ENCODE data around the gene ARHGAP15.

Gene ARHGAP15

DNA sequence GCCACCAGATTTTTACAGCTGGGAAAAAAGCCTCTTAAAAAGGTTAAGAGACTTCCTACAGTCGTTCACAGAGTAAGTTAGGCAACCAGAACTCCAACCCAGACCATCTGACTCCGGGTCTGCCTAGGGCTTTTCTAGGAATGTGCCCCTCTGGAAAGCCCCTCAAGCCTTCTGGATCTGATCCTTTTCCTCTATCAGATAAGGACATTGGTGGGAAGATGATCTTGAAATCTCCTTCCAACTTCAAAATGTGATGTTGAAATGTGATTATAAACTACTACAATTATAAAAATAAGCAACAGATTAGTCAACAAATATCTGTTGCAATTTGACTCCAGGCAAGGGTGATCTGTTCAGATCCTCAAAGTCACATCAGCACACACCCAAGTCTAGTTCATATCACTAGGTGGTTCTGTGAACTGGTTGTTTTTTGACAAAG is 270.4 kb downstream of the ARHGAP15 start:
- DNase-seq (ENCODE audit: low spot score): no peak

DNA sequence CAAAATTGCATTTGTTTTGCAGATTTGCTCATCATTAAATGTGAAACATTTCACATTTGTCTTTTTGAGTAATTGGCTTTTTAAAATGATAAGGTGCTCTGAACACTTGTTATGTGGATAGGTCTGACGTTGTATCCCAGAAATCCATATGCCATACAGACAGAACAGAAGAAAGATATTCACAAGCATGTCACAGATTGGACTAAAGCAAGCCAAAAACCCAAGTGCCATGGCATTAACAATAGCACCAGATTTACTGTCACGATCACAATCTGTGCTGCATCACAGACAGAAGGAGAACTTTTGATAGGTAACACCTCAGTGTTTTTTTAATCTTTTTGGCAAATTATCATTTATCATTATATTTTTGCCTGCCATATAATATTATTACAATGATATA is 272.6 kb downstream of the ARHGAP15 start:
- DNase-seq (ENCODE audit: low spot score): no peak

DNA sequence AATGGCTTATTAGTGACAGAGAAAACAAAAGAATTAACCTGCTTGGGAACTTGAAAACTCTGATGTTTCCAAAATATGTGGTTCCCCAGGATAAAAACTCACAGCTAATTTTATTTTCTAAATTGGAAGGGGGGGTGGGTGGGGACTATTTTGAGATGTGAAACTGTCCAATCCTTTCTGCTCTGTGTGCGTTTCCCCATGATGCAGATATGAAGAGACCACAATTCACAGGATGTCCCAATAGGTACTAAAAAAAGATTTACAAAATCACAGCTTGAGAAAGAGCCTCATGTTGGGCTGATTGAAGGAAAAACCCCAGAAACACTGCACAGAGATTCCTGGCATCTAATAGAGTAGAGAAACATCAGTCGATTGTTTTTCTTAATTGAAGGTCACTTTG is 273.2 kb downstream of the ARHGAP15 start:
- DNase-seq (ENCODE audit: low spot score): no peak

DNA sequence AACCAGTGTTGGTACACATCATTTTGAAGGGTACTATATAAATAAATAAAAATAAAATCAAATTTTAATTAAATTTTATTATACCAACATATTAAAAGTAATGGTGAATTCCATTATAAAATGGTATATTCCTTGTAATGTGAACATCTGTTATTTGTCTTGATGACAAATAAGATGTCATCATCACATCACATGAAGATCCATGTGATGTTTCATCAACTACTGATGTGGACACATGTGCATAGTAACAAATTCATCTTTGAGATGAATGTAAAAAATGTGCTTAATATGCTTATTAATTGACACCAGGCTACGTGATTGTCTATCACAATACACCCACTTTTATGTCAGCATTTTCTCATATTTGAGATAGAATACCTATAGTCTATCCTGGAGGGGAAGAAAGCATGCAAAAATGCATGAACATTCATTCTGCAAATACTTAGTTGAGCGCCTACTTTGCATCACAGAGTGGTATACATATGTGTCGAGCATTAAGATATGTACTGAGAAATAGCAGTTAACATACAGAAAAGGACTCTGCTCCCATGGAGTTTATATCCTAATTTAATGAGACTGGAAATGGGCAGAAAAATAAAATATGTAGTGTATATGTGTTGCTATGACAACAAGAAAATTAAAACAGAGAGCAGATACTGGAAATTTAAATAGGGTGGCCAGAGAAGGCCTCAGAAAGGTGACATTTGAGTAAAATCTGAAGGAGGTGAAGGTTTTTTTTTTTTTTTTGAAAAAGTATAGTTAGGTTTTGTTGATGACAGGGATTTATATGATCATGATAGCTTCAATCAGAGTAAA is 281.1 kb downstream of the ARHGAP15 start:
- no peak for DNase-seq (ENCODE audit: low spot score)

DNA sequence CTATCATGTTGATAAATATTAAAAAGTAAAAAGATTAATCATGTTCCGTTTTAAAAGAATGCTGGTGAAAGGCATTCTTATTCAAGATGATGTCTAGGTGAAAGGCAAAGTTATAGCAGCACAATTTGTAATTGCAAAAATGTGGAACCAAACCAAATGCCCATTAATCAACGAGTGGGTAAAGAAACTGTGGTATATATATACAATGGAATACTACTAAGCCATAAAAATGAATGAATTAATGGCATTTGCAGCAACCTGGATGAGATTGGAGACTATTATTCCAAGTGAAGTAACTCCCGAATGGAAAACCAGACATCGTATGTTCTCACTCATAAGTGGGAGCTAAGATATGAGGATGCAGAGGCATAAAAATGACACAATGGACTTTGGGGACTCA is 286.4 kb downstream of the ARHGAP15 start:
- DNase-seq (ENCODE audit: low spot score): no peak

DNA sequence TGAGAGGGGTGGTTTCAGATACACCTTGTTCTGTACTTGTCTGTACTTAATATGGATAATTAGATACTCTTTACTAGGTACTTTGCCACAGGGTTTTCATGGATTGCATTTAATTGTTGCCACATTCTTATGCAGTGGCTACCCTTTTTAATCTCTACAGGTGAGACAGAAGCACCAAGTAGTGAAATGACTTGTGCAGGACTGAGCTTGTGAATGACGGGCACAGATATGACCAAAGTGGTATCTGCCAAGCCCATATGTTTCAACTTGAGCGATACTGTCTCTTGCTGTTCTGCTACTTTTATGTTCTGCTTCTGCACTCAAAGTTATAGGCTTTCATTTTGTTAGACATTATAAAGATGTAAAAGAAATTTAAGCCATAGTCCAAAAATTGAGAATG is 288.2 kb downstream of the ARHGAP15 start:
- DNase-seq (ENCODE audit: low spot score): no peak

DNA sequence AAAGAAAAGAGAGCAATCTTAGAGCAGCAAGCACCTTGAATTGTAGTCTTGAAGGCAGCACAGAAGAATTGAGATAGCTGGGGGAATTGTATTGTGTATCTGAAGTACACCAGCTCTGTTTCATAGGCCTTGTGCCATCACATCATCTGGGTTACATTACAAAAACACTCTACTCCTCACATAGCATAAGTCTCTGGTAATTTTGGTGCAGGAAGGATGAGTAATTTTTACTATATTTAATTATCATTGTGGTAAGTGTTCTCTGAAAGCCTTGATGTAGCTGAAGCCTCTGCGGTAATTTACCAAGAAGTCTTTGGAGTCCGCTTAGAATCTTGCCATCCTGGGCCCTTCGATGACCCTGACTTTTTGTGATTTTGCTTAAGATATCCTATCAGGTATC is 291.1 kb downstream of the ARHGAP15 start:
- DNase-seq (ENCODE audit: low spot score): no peak

DNA sequence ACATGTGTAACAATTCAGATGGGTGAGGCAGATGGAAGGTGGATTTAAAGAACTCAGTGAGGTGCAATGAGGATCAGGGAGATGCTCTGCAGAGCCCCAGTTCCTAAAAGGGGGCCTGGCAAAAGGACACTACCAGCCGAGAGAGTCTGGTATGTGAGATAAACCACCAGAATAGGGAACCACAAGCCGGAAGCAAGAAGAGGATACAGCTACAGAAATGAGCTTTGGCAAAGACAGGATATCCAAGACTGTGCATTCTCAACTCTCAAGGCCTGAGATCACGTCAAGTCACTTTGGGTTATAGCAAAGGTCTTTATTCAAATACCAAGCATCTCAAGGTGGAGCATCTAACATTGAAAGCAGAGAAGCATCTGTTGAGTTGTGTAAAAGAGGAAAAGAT is 293.5 kb downstream of the ARHGAP15 start:
- no peak for DNase-seq (ENCODE audit: low spot score)

DNA sequence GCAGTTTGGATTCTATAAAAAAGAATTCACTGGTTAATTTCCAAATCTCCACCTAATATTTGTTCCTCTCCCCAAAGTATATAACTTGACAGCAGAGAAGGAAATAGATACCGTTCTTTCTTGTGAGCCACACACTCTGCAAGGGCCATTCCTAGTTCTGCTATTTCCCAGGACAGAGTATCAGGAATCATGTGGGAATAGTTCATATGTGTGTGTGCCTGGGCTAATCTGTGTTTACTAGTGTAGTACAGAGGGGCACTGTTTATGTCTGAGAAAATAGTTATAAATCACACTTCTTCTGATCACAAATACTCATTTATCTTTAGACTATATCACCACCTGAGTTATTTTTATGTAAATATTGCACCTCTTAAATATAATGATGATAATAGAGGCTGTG is 296.7 kb downstream of the ARHGAP15 start:
- DNase-seq (ENCODE audit: low spot score): no peak

DNA sequence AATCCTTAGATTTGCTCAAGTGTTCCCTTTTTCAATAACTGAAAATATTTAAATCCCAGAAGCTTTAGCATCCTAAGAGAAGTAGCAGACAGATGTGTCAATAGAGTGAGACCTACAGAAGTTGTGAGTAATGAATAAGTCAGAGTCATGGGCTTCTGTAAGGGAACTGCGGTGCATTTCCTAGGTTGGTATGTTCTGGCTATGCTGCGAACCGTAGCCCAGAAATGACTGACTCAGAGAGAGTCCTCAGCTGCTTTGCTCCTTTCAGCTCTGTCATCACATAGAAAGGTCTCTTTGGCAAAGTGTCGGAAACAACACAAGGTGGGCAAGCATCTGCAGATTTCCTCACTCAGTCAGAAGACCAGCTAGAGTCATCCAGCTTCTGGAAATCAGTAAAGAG is 297.1 kb downstream of the ARHGAP15 start:
- DNase-seq (ENCODE audit: low spot score): no peak

DNA sequence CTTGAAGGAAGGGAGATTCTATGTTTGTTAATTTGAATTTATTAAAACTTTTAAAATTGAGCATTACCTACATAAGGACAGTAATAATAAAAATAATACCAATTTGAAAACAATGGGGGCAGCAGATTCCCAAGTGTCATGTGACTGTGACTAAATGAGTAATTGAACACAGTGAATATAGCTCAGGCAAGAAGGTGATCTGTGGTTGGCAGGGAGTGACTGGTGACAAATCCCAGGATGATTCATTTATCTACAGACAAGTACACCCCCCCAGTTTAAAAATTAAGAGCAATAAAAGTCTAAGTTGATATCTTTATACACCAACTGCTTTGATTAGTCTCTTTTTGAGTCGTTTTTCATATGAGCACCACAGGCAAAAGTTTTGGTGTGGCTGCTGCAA is 299.5 kb downstream of the ARHGAP15 start:
- DNase-seq (ENCODE audit: low spot score): no peak

DNA sequence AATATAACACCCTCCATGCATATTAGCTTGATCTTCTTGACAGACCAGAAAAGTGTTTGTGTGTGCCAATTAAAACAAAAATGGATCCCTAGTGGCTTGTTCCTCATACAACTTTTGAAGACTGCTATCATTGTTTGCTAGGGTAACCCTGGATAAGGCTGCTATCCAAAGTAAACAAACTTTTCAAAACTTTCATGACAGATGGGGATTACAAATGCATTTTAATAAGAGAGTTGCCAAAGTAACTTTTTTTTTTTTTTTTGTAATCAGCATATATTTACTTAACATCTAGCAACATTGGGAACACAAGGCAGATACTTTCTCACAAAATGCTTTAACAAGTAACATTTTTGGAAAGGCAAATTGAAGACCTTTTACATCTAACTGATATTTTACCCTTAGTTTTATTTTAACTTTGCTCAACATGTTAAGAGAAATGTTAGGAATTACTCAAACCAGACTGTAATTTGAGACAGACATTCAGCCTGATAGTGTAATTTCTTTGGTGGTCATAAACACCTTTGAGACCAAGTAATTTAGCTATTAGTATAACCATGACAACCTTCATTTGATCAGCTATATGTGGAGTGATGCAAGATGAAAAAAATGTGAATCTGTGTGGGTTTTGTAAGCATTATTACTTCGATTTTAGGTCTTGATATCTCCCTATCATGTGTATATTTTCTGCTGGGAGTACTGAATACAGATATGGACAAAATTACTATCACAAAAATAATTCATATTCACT is 300.9 kb downstream of the ARHGAP15 start:
- no peak for DNase-seq (ENCODE audit: low spot score)

DNA sequence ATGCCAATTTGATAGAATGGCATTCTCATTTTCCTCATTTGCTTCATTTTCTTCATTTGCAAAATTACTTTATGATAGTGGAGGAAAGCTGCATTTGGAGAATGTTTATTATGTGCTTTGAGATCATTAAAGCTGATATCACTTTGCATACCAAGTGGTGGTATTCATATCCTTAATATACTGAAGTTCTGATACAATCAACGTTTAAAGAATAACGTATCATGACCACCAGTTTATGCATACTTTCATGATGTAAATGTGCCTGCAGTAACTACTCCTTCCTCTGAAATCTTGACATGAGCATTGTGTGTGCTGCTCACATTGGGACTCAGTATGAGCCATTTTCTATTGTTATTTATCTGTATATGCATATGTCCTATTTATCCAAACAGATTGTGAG is 302.1 kb downstream of the ARHGAP15 start:
- DNase-seq (ENCODE audit: low spot score): no peak

DNA sequence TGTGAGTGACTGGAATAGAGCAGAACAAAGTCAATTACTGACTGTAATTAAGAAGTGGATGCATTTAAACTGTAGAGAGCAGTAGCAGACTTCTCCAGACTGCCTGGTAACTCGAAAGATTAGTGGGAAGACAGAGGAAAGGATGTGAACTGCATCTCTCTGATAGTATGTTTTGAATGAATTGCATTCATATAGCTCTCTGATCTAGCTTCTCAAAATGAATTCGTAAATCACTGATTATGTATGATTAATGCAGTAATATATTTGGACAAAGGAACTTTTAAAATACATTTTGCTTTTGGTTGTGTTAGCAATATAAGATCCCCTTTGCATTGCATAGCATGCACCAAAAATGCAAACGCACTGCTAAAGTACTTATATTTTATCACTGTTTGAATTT is 304.0 kb downstream of the ARHGAP15 start:
- no peak for DNase-seq (ENCODE audit: low spot score)

DNA sequence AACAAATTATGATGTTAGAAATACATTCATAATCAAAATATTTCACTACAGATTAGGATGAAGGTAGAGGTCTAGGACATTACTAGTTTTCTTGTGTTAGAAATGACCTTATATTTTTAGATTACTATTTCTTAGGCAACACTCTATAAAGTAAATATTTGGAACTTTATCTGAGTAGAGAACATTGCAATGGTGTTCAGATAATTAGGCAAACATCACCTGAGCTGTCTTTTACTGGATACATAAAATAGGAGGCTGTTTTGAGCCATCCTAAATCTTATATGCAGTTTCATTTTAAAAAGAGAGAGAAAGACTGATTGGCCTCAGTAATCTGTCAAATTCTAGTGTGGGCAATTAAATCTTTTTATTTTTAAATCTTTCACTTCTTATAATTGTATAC is 304.6 kb downstream of the ARHGAP15 start:
- no peak for DNase-seq (ENCODE audit: low spot score)

DNA sequence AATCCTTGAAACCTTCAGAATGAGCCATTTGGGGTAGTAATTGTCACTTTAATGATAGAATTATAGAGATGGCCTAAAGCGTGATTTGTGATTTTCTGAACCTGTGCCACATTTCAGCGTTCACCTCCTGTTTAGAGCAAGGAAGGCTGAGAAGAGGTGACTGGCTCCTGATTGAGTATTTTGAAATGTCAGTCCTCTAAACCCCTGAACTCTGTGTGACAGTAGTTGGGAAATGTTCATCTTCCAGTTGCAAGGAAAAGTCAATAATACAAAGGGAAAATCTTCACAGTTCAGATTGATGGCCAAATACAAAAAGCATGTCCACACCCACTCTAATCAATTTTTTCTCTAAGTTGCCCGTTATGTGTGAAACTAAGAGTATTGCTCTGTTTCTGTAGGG is 305.2 kb downstream of the ARHGAP15 start:
- DNase-seq (ENCODE audit: low spot score): no peak

DNA sequence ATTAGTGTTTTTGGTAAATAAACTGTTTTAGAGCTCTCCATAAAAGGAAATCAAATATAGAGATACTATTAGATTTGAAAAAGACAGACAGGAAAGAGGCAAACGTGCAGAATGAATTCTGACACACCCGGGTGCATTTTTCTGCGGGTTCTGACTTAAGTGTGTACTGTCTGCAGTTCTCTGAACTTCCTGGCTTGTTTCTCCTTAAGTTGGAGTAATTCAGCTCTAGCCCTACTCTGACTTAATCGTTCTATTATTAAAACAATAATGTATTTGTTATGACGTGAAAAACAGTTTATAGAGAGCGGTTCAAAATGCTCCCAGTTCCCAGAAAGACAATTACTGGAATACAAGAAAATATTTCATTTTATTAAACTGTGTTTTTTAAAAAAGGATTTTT is 305.9 kb downstream of the ARHGAP15 start:
- DNase-seq (ENCODE audit: low spot score): no peak

DNA sequence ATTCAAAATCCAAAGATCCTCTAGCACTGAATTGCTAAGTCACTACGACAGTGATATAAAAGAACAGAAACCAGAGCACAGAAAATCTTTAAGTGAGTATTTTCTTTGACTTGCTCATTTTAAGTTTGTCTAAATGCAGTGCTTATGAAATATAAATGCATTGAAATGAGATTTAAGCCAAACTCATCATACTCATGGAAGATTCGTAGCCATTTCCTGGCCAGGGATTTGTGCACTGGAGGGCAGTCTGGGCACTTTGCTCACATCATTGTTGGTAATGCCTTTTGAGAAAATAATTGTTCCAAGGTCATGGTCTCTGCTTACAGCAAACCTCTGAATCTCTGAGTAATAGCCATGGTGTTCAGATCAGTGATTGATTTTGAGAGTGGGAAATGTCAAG is 307.7 kb downstream of the ARHGAP15 start:
- DNase-seq (ENCODE audit: low spot score): no peak

DNA sequence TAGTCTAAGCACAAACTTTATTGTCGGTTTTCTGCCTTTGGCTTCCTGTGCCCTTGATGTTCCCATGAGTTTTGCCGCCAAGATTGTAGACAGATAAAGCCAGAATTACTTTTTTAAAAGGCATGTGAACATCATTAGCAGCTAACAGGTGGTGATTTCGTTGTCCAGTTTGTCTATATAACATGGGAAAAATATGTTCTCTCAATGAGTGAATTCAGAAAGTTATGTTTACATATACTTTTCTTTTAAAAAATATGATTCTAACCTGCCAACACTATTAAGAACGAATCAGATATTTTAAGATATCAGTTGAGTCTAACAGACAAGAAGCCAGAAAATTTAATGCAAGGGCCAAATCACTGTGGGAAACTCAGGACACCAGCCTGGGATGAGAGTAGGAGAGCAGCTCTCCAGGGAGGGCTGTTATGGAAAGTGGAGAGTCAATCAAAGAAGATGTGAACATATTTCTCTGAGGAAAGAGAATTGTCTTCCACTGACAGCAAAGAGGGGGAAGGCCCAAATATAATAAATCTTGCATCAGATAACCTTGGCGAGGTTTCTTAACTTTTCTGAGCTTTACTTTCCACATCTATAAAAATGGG is 311.3 kb downstream of the ARHGAP15 start:
- no peak for DNase-seq (ENCODE audit: low spot score)

DNA sequence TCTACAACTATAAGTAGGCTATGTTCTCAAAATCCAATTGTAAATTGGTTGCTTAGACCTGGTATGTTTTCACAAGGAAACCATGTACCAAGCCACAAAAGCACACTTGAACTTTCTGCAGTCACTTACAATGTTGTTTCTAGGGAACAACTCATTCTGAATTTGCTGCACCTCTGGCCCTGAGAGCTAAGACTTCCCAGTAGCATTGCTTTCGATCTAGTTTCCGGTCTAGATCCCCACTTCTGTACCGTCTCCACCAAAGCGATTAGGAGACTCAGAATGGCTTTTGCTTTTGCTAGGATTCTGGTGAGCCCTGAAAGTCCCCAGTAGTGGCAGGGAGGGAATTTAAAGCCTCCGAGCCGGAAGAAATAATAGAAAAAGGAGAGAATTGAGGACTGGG is 313.0 kb downstream of the ARHGAP15 start:
- DNase-seq (ENCODE audit: low spot score): no peak

DNA sequence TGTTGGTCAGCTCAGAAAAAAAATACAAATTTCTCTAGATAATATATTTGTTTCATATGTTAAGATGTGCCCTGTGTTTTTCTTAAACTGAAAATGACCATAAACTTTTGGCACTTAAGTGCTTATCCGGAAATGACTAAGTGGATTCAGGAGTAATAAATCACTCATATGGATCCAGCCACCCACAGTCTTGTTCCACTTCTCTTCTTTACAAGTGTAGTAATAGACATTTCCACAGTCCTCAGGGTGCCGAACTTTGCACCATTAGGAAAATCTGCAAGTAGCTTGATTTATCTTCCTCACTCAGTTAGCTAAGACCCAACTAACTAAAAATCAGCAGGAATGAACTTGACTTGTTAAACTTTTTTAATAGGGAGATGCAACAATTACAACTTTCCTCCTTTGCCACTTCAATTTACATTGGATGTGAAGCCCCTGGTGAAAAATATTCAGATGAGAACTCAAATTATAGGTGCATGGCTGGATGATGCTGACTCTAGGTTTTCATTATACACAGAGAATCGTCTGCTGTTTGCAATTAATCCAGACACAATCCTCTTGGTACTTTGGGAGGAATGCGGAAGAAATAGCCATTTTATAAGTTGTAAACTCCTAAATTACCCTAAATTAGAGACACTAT is 322.5 kb downstream of the ARHGAP15 start:
- no peak for DNase-seq (ENCODE audit: low spot score)

DNA sequence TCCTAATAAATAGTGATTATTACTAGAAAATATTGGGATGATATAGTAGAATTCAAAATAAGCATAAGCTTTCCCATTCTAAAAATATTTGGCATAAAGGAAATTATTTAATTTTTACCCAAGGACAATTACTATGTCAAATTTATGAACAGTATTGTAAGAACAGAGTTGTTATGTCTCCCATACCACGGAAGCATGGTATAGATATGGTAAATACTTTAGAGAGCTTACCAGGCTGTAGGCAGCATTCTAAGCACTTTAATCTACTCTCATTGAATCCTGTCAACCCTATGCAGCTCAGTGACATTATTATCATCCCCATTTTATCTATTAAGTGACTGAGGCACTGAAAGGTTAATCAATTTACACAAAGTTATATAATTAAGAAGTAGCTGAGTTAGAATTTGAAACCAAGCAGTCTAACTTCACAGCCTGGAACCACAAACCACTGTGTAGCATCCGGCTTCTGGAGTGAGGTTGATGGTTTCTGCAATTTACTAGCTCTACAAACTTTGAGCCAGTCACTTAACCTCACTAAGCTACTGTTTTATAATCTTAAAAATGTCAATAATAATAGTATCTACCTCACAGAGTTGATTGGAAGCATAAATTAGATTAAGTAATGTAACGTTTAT is 323.7 kb downstream of the ARHGAP15 start:
- DNase-seq (ENCODE audit: low spot score): no peak

Measured in germinal center (tissue), 1 donor.